IMR-90 (cell line): ENCODE data around the gene INO80D. TPM values are rescaled to one million over a fixed set of nuclear protein-coding genes. Genes with fewer than 3 reads are reported as not detected.
"Not testable (repeated sequence)": the region's sequence is repeated elsewhere in the genome, so short reads cannot be mapped to it uniquely, and the experiment has no call there.

Experiments
- ATAC-seq: fragments of 200-7000 bp; cut with Tn5 transposase; 2 replicates; pipeline ENCODE4 v1.9.1; 2020; ENCODE audit warnings: low read depth, mild to moderate bottlenecking, moderate library complexity
- BruUV-seq: library from RNA; stranded (reverse); fragments of 400-500 nt; replicated peaks from 2 replicates; lab custom pipeline; 2021; lab: Mats Ljungman, UMichigan
- CTCF ChIA-PET: fragments of 300-600 bp; formaldehyde crosslinking; extraction: SDS; loops from one replicate; lab custom pipeline; 2021; ENCODE audit warnings: antibody characterized with exemption; lab: Yijun Ruan, JAX
- POLR2A ChIA-PET: fragments of 300-600 bp; sonication (Branson Sonifier 250); formaldehyde crosslinking; loops from one replicate; lab custom pipeline; 2022; ENCODE audit warnings: antibody characterized with exemption; ENCODE audit not compliant: unreplicated experiment; lab: Charles Lee
- DNase-seq: peaks from one replicate; pipeline ENCODE4 v3.0.0; 2013
- H2AFZ ChIP-seq: replicated peaks from 2 replicates; pipeline ENCODE3; 2013; ENCODE audit warnings: low read length, mild to moderate bottlenecking; ENCODE audit not compliant: poor library complexity
- H2AK5ac ChIP-seq: 2 replicates; pipeline ENCODE4 v1.6.1; 2013; ENCODE audit warnings: low read depth, low read length, inconsistent platforms
- H2AK9ac ChIP-seq: replicated peaks from 2 replicates; pipeline ENCODE3; 2013; ENCODE audit warnings: mild to moderate bottlenecking, low read depth, low read length, moderate library complexity; ENCODE audit not compliant: poor library complexity
- H2BK120ac ChIP-seq: 2 replicates; pipeline ENCODE4 v1.6.1; 2013; ENCODE audit warnings: low read depth, low read length, inconsistent platforms
- H2BK15ac ChIP-seq: 3 replicates; pipeline ENCODE4 v1.6.1; 2013; ENCODE audit warnings: low read depth, low read length, inconsistent platforms
- H2BK20ac ChIP-seq: 2 replicates; pipeline ENCODE4 v1.6.1; 2013; ENCODE audit warnings: low read depth, mild to moderate bottlenecking, inconsistent platforms, low read length, moderate library complexity
- H2BK5ac ChIP-seq: 2 replicates; pipeline ENCODE4 v1.6.1; 2013; ENCODE audit warnings: mild to moderate bottlenecking, low read depth, low read length, inconsistent platforms; ENCODE audit not compliant: poor library complexity, severe bottlenecking
- H3K14ac ChIP-seq: replicated peaks from 2 replicates; pipeline ENCODE4 v1.6.1; 2013; ENCODE audit warnings: low read depth, low read length, inconsistent platforms
- H3K18ac ChIP-seq: 2 replicates; pipeline ENCODE4 v1.6.1; 2013; ENCODE audit warnings: low read depth, low read length, control low read depth
- H3K23ac ChIP-seq: 2 replicates; pipeline ENCODE4 v1.6.1; 2013; ENCODE audit warnings: low read depth, low read length, inconsistent platforms
- H3K27ac ChIP-seq: 2 replicates; pipeline ENCODE4 v1.5.1; 2013; ENCODE audit warnings: mild to moderate bottlenecking, control low read depth, low read length; ENCODE audit not compliant: insufficient read depth
- H3K27me3 ChIP-seq: 2 replicates; pipeline ENCODE4 v1.6.1; 2013; ENCODE audit warnings: low read length; ENCODE audit not compliant: control insufficient read depth, insufficient read depth
- H3K36me3 ChIP-seq: 2 replicates; pipeline ENCODE4 v1.6.1; 2013; ENCODE audit warnings: low read length, mixed read lengths; ENCODE audit not compliant: control insufficient read depth, insufficient read depth
- H3K4ac ChIP-seq: 2 replicates; pipeline ENCODE4 v1.6.1; 2013; ENCODE audit warnings: low read depth, low read length, inconsistent platforms
- H3K4me1 ChIP-seq: 2 replicates; pipeline ENCODE4 v1.6.1; 2013; ENCODE audit warnings: low read length, mixed read lengths; ENCODE audit not compliant: control insufficient read depth, insufficient read depth
- H3K4me2 ChIP-seq: 2 replicates; pipeline ENCODE4 v1.6.1; 2013; ENCODE audit warnings: low read depth, mild to moderate bottlenecking, control low read depth, low read length, moderate library complexity
- H3K4me3 ChIP-seq: 2 replicates; pipeline ENCODE4 v1.5.1; 2013; ENCODE audit warnings: low read depth, mild to moderate bottlenecking, control low read depth, low read length, moderate library complexity; ENCODE audit not compliant: insufficient read depth
- H3K56ac ChIP-seq: 2 replicates; pipeline ENCODE4 v1.6.1; 2013; ENCODE audit warnings: low read length, inconsistent platforms; ENCODE audit not compliant: insufficient read depth; ENCODE audit errors: extremely low read depth
- H3K79me1 ChIP-seq, 2 experiments: 2 replicates each; pipeline ENCODE4 v1.6.1; 2013; ENCODE audit warnings: low read length in 2 of 2, inconsistent platforms in 1 of 2, low read depth in 1 of 2
- H3K9ac ChIP-seq: 2 replicates; pipeline ENCODE4 v1.6.1; 2013; ENCODE audit warnings: low read depth, low read length, control low read depth
- H3K9me1 ChIP-seq: 2 replicates; pipeline ENCODE4 v1.6.1; 2013; ENCODE audit warnings: low read length, inconsistent platforms; ENCODE audit not compliant: insufficient read depth
- H3K9me3 ChIP-seq: 2 replicates; pipeline ENCODE4 v1.6.1; 2013; ENCODE audit warnings: low read length; ENCODE audit not compliant: control insufficient read depth, insufficient read depth
- H4K20me1 ChIP-seq: 2 replicates; pipeline ENCODE4 v1.6.1; 2013; ENCODE audit warnings: low read length, inconsistent platforms; ENCODE audit not compliant: insufficient read depth
- H4K5ac ChIP-seq: 2 replicates; pipeline ENCODE4 v1.6.1; 2013; ENCODE audit warnings: mild to moderate bottlenecking, low read depth, low read length, control low read depth
- H4K8ac ChIP-seq, 2 experiments: 2 replicates each; pipeline ENCODE4 v1.6.1; 2013; ENCODE audit warnings: low read depth in 2 of 2, low read length in 2 of 2, control low read depth in 1 of 2, inconsistent platforms in 1 of 2
- H4K91ac ChIP-seq: 2 replicates; pipeline ENCODE4 v1.6.1; 2013; ENCODE audit warnings: low read depth, low read length, inconsistent platforms; ENCODE audit not compliant: insufficient read depth
- CEBPB ChIP-seq: IDR thresholded peaks from 2 replicates; pipeline ENCODE4 v1.6.1; 2012; ENCODE audit warnings: low read depth, low read length, improper control_type of control experiment
- MAFK ChIP-seq: IDR thresholded peaks from 2 replicates; pipeline ENCODE4 v1.6.1; 2012; ENCODE audit warnings: low read depth, low read length, improper control_type of control experiment
- WGBS, 2 experiments: methylation state at CpG; one replicate each; pipeline versions ENCODE4 v1.1.5 to v1.1.7; 2013; ENCODE audit warnings: missing lambda C conversion rate in 2 of 2; ENCODE audit not compliant: insufficient read length in 1 of 2; ENCODE audit errors: extremely low coverage in 2 of 2; 5-methylcytosine and 5-hydroxymethylcytosine counted together
- dilution Hi-C: fragments of 300-500 bp; cut with HindIII; formaldehyde crosslinking; loops from one replicate; pipeline ENCODE4 v1.14.3; 2018; ENCODE audit warnings: low sequenced_read_pairs; ENCODE audit not compliant: unreplicated experiment
- in situ Hi-C: fragments of 300-500 bp; cut with MboI; formaldehyde crosslinking; loops from 3 replicates; pipeline ENCODE4 v1.14.3; 2019; ENCODE audit warnings: low sequenced_read_pairs, inconsistent platforms, mixed read lengths
- intact Hi-C: fragments of 100-400 bp; cut with micrococcal nuclease; formaldehyde crosslinking; loops from 2 replicates; pipeline ENCODE4 v1.10.0; 2022
- polyA plus RNA-seq, 3 experiments: library from polyadenylated mRNA; depleted of rRNA; stranded (reverse); fragments of >200 nt; gene quantifications; 2 replicates each; pipeline ENCODE4 v1.2.3, GENCODE V29; 2012; ENCODE audit warnings: low replicate concordance in 1 of 3
- total RNA-seq: library from RNA; depleted of rRNA; stranded (reverse); fragments of >200 nt; gene quantifications from 2 replicates; pipeline ENCODE4 v1.2.3, GENCODE V29; 2012
- TF ChIP-seq, protein P1 (sequence below): fragments of 150-350 bp; IDR thresholded peaks from 2 replicates; pipeline ENCODE4 v1.6.1; 2016; ENCODE audit warnings: low read depth, mild to moderate bottlenecking, low read length, moderate library complexity, borderline replicate concordance

Gene INO80D
- total and polyA plus RNA-seq, 2 of the 4 experiments (the other 2 are of a cell fraction): 0.79 to 4.5 TPM

DNA sequence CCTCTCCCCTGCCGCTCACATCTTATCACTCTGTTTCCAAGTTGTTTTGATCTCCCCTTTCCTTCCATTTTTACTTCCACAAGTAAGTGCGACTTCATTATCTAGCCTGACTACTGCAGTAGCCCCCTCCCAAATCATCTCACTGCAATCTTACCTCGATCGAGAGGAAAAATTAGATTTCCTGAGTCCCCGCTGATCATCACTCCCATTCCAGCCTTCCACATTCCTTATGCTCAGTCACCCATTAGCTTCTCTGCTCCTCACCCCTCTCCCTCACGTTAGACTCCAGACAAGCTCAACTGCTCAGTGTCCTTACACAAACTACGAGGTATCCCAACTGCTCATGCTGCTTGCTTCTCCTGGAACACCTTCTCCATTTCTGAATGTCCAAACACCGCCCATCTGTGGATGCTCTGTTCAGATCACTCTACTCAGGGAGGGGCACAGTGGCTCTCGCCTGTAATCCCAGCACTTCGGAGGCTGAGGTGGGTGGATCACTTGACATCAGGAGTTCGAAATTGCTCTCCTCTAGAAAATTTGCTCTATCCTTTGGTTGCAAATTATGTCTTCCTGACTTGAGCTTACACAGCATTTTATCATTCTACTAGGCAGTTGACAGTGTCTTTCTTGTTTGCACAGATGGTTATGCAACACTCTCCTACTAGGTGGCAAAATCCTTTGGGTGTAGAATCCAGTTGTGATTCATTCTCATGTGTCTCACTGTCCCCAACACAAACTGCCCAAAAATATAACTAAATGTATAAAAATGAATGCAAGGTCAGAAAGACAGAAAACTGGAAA, 96.5 kb downstream of the INO80D start:
- Histone ChIP-seq H3K9me3 (no peaks in the 10 kb centered on the region), H4K8ac (no peak overlapping the region), H4K20me1 (no peaks in the 10 kb centered on the region), H2AK9ac (no peak overlapping the region), H3K4me3 (no peak overlapping the region), H3K18ac (no peak overlapping the region), H3K56ac (no peak overlapping the region), H2AK5ac (no peak overlapping the region), H2BK120ac (no peak overlapping the region), H3K79me1 (no peaks in the 10 kb centered on the region), H3K9me1 (peaks cover 5% of the 10 kb centered on the region; the same call in 1 of the 2 replicates), H4K5ac (no peak overlapping the region), H3K27ac (no peak overlapping the region), H2BK20ac (no peak overlapping the region), H3K27me3 (no peaks in the 10 kb centered on the region), H3K14ac (no peak overlapping the region; the same call in 1 of the 2 replicates), H3K36me3 (0 out of 2 replicates have a peak, but pooled peaks cover 1% of the 10 kb centered on the region), H4K91ac (no peak overlapping the region), H2BK5ac (no peak overlapping the region), H3K4me2 (no peak overlapping the region), H3K9ac (no peak overlapping the region), H3K4me1 (no peaks in the 10 kb centered on the region), H2BK15ac (no peak overlapping the region), H3K23ac (no peak overlapping the region), H3K4ac (no peak overlapping the region), H2AFZ (no peak overlapping the region)
- 0 out of 2 replicates have a peak, but pooled peaks have one; percentile 3 for TF ChIP-seq MAFK
- peak; percentile 25; the same call in 1 of the 2 replicates for TF ChIP-seq CEBPB
- TF ChIP-seq, protein P1, sequence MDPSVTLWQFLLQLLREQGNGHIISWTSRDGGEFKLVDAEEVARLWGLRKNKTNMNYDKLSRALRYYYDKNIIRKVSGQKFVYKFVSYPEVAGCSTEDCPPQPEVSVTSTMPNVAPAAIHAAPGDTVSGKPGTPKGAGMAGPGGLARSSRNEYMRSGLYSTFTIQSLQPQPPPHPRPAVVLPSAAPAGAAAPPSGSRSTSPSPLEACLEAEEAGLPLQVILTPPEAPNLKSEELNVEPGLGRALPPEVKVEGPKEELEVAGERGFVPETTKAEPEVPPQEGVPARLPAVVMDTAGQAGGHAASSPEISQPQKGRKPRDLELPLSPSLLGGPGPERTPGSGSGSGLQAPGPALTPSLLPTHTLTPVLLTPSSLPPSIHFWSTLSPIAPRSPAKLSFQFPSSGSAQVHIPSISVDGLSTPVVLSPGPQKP: no peak
- dilution Hi-C loops (no loop called here), intact Hi-C loops (loop anchor here (10.0 kb wide), 1 partner anchor 945 kb away; the partner anchor contains the start of gene CPO), in situ Hi-C loops (no loop called here)
- POLR2A ChIA-PET: no interaction called here
- ATAC-seq (no peak), DNase-seq (no peak)
- WGBS, 2 experiments: 90% methylated on average over 6 of the region's 11 CpGs; no CpG with 5 or more reads in 1 of the 2 experiments
- BruUV-seq: no TSS peak
- CTCF ChIA-PET: no interaction called here

DNA sequence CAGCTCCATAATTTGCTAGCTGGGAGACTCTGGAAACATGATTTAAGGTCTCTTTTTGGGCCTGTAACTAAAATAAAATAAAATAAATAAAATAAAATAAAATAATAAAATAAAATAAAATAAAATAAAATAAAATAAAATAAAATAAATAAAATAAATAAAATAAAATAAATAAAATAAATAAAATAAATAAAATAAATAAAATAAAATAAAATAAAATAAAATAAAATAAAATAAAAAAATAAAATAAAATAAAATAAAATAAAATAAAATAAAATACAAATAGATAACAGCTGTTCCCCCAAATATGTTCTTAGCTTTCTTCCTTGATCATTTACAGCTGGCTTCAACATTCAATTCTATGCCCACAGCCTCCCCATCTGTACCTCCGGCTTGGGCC, 97.3 kb downstream of the INO80D start:
- H3K14ac ChIP-seq, BruUV-seq, dilution Hi-C loops, H2AK9ac ChIP-seq, CTCF ChIA-PET, H4K5ac ChIP-seq, H4K91ac ChIP-seq, H3K4me3 ChIP-seq, H3K56ac ChIP-seq, H2BK20ac ChIP-seq, in situ Hi-C loops, H3K9me3 ChIP-seq, DNase-seq, H2AK5ac ChIP-seq, H3K4me2 ChIP-seq, H3K27ac ChIP-seq, H2BK120ac ChIP-seq, H3K23ac ChIP-seq, H3K4me1 ChIP-seq, H3K27me3 ChIP-seq, POLR2A ChIA-PET, H3K36me3 ChIP-seq, H2BK5ac ChIP-seq, H2AFZ ChIP-seq, H2BK15ac ChIP-seq, ATAC-seq, H3K79me1 ChIP-seq, H4K8ac ChIP-seq, intact Hi-C loops, H3K9me1 ChIP-seq, H3K4ac ChIP-seq, H3K9ac ChIP-seq, H4K20me1 ChIP-seq, H3K18ac ChIP-seq: not testable (repeated sequence)
- 100% methylated on average over 1 of the region's 1 CpG; no CpG with 5 or more reads in 1 of the 2 experiments for WGBS, 2 experiments
